Naive B cell (primary cell): Measurements from ENCODE around the gene DEAF1. TPM values are rescaled to one million over a fixed set of nuclear protein-coding genes. Genes with fewer than 3 reads are reported as not detected.
"Not testable (repeated sequence)": the region's sequence is repeated elsewhere in the genome, so short reads cannot be mapped to it uniquely, and the experiment has no call there.

Experiments used
- ATAC-seq, 2 donors: fragments of 150-1000 bp; cut with Tn5 transposase; 2 replicates each; pipeline ENCODE4 v1.10.0; 2021; ENCODE audit warnings: low read depth in 2 of 2, mild to moderate bottlenecking in 2 of 2, moderate library complexity in 2 of 2
- DNase-seq: peaks from one replicate; pipeline ENCODE4 v3.0.0; 2022
- H3K27ac Mint-ChIP-seq, 6 donors: one replicate each; pipeline ENCODE4 v1.8.0; 2020 to 2022; ENCODE audit warnings: mild to moderate bottlenecking in 6 of 6, mixed read lengths in 6 of 6, moderate library complexity in 5 of 6, inconsistent platforms in 2 of 6
- H3K27me3 Mint-ChIP-seq, 3 donors: one replicate each; pipeline ENCODE4 v1.8.0; 2021 to 2022; ENCODE audit warnings: mixed read lengths in 3 of 3, mild to moderate bottlenecking in 1 of 3
- H3K36me3 Mint-ChIP-seq, 2 donors: one replicate each; pipeline ENCODE4 v1.8.0; 2020 to 2022; ENCODE audit warnings: mixed read lengths in 2 of 2, inconsistent platforms in 1 of 2, mild to moderate bottlenecking in 1 of 2
- H3K4me1 Mint-ChIP-seq, 3 donors: one replicate each; pipeline ENCODE4 v1.8.0; 2020 to 2022; ENCODE audit warnings: mixed read lengths in 3 of 3, inconsistent platforms in 1 of 3, mild to moderate bottlenecking in 1 of 3, moderate library complexity in 1 of 3
- H3K4me3 Mint-ChIP-seq, 8 donors: one replicate each; pipeline ENCODE4 v1.8.0; 2020 to 2022; ENCODE audit warnings: mild to moderate bottlenecking in 8 of 8, mixed read lengths in 8 of 8, moderate library complexity in 8 of 8, inconsistent platforms in 2 of 8
- H3K9me3 Mint-ChIP-seq, 7 donors: one replicate each; pipeline ENCODE4 v1.8.0; 2020 to 2022; ENCODE audit warnings: mixed read lengths in 7 of 7, mild to moderate bottlenecking in 5 of 7, inconsistent platforms in 2 of 7, moderate library complexity in 1 of 7
- polyA plus RNA-seq, 6 donors: library from polyadenylated mRNA; unstranded; fragments of 300-500 nt; fragmentation: Illumina TruSeq; gene quantifications; one replicate each; pipeline ENCODE4 v1.2.3, GENCODE V29; 2021; ENCODE audit warnings: low read depth in 6 of 6

DEAF1 gene
- polyA plus RNA-seq, 6 donors from 2014 or later = 16.7 to 39.8 (median 24.7) TPM

DNA sequence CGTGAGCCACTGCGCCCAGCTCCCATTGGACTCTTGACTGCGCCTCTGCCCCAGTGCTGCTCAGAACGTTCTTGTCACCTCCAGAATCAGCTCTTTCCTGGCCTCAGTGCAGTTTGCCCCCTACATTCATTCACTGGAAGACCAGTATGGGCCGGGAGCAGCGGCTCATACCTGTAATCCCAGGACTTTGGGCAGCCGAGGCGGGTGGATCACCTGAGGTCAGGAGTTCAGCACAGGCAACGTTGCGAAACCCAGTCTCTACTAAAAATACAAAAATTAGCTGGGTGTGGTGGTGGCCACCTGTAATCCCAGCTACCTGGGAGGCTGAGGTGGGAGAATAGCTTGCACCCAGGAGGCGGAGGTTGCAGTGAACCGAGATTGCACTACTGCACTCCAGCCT lies 40.6 kb downstream of the DEAF1 start:
- H3K27me3 Mint-ChIP-seq, H3K36me3 Mint-ChIP-seq, H3K4me1 Mint-ChIP-seq, ATAC-seq, H3K9me3 Mint-ChIP-seq, DNase-seq, H3K4me3 Mint-ChIP-seq, H3K27ac Mint-ChIP-seq: not testable (repeated sequence)

GRCh38 chr11:653837-654236 lies 41.2 kb downstream of the DEAF1 start:
- Mint-ChIP-seq H3K4me1 (no peaks in the 10 kb centered on the region), H3K9me3 (no peaks in the 10 kb centered on the region), H3K4me3 (no peak overlapping the region), H3K27ac (no peak overlapping the region), H3K36me3 (no peaks in the 10 kb centered on the region), H3K27me3 (no peaks in the 10 kb centered on the region)
- DNase-seq = no peak
- ATAC-seq = no peak

DNA sequence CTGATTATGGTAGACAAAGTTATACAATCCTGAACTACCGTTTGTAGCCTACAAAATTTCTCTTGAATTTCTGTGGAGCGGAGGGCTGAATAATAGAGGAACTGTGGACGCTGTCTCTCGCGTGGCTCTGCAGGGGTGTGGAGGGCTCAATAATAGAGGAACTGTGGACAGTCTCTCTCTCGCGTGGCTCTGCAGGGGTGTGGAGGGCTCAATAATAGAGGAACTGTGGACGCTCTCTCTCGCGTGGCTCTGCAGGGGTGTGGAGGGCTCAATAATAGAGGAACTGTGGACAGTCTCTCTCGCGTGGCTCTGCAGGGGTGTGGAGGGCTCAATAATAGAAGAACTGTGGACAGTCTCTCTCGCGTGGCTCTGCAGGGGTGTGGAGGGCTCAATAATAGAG lies 41.9 kb downstream of the DEAF1 start:
- H3K36me3 Mint-ChIP-seq, ATAC-seq, H3K27me3 Mint-ChIP-seq, H3K4me3 Mint-ChIP-seq, H3K4me1 Mint-ChIP-seq, H3K9me3 Mint-ChIP-seq, DNase-seq: not testable (repeated sequence)
- H3K27ac Mint-ChIP-seq = peak overlapping the region in 1 of 6 donors; percentile 16

DNA sequence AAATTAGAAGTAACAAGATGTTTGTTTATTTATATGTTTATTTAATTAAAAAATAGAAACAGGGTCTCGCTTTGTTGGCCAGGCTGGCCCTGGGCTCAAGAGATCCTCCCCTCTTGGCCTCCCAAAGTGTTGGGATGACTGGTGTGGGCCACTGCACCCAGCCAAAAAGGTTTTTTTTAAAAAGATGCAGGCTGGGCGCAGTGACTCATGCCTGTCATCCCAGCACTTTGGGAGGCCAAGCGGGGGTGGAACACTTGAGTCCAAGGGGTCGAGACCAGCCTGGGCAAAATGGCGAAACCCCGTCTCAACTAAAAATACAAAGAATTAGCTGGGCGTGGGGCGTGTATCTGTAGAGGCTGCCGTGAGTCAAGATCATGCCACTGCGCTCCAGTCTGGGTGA lies 44.5 kb downstream of the DEAF1 start:
- Mint-ChIP-seq H3K36me3 (peaks cover 0 to 3% of the 10 kb centered on the region in 2 donors), H3K4me3 (no peak overlapping the region), H3K9me3 (no peaks in the 10 kb centered on the region), H3K27ac (no peak overlapping the region), H3K27me3 (no peaks in the 10 kb centered on the region), H3K4me1 (peaks cover 0 to 9% (median 4%) of the 10 kb centered on the region in 3 donors)
- ATAC-seq = no peak
- DNase-seq = no peak

DNA sequence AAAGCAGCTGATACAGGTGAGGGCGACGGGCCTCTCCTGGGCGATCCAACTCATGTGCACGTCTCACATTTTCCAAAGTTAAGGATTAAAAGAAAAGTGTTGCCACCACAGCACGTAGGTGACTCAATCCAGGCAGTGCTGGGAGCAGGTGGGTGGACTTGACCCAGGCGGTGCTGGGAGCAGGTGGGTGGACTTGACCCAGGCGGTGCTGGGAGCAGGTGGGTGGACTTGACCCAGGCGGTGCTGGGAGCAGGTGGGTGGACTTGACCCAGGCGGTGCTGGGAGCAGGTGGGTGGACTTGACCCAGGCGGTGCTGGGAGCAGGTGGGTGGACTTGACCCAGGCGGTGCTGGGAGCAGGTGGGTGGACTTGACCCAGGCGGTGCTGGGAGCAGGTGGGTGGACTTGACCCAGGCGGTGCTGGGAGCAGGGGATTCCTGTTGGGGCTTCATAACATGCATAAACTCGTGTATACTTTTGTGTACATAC lies 47.3 kb downstream of the DEAF1 start:
- not testable (repeated sequence) for H3K27me3 Mint-ChIP-seq, H3K27ac Mint-ChIP-seq, ATAC-seq, H3K36me3 Mint-ChIP-seq, H3K9me3 Mint-ChIP-seq, H3K4me1 Mint-ChIP-seq, DNase-seq
- peak overlapping the region in 1 of 8 donors; percentile 20 for H3K4me3 Mint-ChIP-seq

DNA sequence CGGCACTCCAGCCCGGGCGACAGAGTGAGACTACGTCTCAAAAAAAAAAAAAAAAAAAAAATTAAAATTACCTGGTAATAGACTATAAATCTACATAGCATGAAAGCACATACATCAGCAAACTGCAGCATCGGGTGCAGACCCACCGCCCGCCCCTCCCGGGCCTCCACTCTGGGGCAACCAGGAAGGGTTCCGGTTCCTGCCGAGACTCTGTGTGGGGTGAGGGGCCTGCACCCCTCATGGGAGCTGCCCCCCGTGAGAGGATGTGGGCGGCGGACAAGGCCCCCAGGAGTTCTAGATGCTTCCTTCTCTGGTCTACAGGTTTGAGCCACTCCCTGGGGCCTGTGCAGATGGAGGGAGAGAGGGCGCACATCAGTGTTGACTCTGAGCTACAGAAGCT lies 48.8 kb downstream of the DEAF1 start:
- peaks cover 0 to 3% of the 10 kb centered on the region in 2 donors for H3K36me3 Mint-ChIP-seq
- ATAC-seq (no peak), DNase-seq (no peak)
- H3K4me1 Mint-ChIP-seq = peaks cover 0 to 10% (median 8%) of the 10 kb centered on the region in 3 donors
- no peaks in the 10 kb centered on the region for H3K27me3 Mint-ChIP-seq
- peak overlapping the region in 1 of 8 donors; percentile 16 for H3K4me3 Mint-ChIP-seq
- H3K27ac Mint-ChIP-seq = peak overlapping the region in 1 of 6 donors; percentile 30
- H3K9me3 Mint-ChIP-seq = no peaks in the 10 kb centered on the region

DNA sequence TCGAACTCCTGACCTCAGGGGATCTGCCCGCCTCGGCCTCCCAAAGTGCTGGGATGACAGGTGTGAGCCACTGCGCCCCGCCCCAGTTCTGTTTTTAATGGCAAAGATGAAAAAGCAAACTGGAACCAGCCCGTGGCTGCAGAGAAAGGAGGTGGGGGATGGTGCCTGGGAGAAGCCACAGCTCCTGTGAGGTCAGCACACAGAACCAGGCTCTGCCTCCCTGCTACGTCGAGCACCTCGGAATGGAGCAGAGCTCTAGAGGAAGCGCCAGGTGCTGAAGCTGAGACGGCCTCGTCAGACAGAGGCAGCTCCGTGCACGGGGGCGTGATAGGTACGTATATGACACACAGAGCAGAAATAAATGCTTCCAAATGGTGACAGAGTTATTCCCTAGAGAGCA lies 49.5 kb downstream of the DEAF1 start:
- peaks cover 0 to 3% (median 3%) of the 10 kb centered on the region in 3 donors for H3K27me3 Mint-ChIP-seq
- peak overlapping the region in 2 of 6 donors; percentile 71 to 83 for H3K27ac Mint-ChIP-seq
- peaks cover 0 to 3% of the 10 kb centered on the region in 2 donors for H3K36me3 Mint-ChIP-seq
- peak overlapping the region in 1 of 8 donors; percentile 28 for H3K4me3 Mint-ChIP-seq
- H3K4me1 Mint-ChIP-seq = peaks cover 2 to 12% (median 8%) of the 10 kb centered on the region in 3 donors
- no peaks in the 10 kb centered on the region for H3K9me3 Mint-ChIP-seq
- ATAC-seq (no peak), DNase-seq (no peak)

GRCh38 chr11:643849-644738 lies 50.9 kb downstream of the DEAF1 start:
- peaks cover 4 to 8% (median 8%) of the 10 kb centered on the region in 3 donors for H3K27me3 Mint-ChIP-seq
- H3K27ac Mint-ChIP-seq = no peak overlapping the region

DNA sequence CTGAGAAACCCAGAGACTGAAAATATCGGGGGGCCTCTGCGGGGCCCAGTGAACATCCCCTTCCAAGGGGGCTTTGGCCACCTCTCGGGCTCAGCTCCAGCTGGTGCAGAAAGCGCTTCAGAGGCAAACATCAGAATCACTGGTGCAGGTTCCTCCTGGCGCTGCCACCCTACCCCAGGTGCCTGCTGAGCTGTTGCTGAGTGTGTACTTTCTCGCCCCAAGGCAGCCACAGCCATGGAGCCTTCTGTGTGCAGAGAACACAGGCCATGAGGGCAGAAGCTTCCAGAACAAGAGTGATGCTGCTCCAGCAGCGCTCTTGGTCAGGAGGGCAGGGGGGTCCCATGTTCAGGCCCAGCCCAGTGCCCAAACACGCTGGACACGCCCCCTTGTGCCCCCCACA lies 51.7 kb downstream of the DEAF1 start:
- no peak for DNase-seq
- no peak for ATAC-seq
- no peaks in the 10 kb centered on the region for H3K9me3 Mint-ChIP-seq
- H3K27ac Mint-ChIP-seq = no peak overlapping the region
- no peaks in the 10 kb centered on the region for H3K36me3 Mint-ChIP-seq
- H3K4me3 Mint-ChIP-seq = no peak overlapping the region
- peaks cover 11 to 19% (median 13%) of the 10 kb centered on the region in 3 donors for H3K4me1 Mint-ChIP-seq
- H3K27me3 Mint-ChIP-seq = peaks cover 8 to 15% (median 8%) of the 10 kb centered on the region in 3 donors

More at GRCh38 chr11:643849-644738, 50.9 kb downstream of the DEAF1 start:
- no peak overlapping the region for H3K4me3 Mint-ChIP-seq
- H3K9me3 Mint-ChIP-seq = no peaks in the 10 kb centered on the region
- H3K4me1 Mint-ChIP-seq = peaks cover 8 to 15% (median 13%) of the 10 kb centered on the region in 3 donors
- ATAC-seq (no peak), DNase-seq (no peak)
- peaks cover 0 to 3% of the 10 kb centered on the region in 2 donors for H3K36me3 Mint-ChIP-seq

GRCh38 chr11:641806-642370 lies 53.1 kb downstream of the DEAF1 start:
- H3K27ac Mint-ChIP-seq = no peak overlapping the region
- H3K4me3 Mint-ChIP-seq = no peak overlapping the region
- ATAC-seq = no peak
- DNase-seq = no peak
- H3K4me1 Mint-ChIP-seq = peaks cover 18 to 25% (median 18%) of the 10 kb centered on the region in 3 donors
- peaks cover 0 to 8% of the 10 kb centered on the region in 2 donors for H3K36me3 Mint-ChIP-seq
- no peaks in the 10 kb centered on the region for H3K9me3 Mint-ChIP-seq
- peaks cover 8 to 26% (median 18%) of the 10 kb centered on the region in 3 donors for H3K27me3 Mint-ChIP-seq

DNA sequence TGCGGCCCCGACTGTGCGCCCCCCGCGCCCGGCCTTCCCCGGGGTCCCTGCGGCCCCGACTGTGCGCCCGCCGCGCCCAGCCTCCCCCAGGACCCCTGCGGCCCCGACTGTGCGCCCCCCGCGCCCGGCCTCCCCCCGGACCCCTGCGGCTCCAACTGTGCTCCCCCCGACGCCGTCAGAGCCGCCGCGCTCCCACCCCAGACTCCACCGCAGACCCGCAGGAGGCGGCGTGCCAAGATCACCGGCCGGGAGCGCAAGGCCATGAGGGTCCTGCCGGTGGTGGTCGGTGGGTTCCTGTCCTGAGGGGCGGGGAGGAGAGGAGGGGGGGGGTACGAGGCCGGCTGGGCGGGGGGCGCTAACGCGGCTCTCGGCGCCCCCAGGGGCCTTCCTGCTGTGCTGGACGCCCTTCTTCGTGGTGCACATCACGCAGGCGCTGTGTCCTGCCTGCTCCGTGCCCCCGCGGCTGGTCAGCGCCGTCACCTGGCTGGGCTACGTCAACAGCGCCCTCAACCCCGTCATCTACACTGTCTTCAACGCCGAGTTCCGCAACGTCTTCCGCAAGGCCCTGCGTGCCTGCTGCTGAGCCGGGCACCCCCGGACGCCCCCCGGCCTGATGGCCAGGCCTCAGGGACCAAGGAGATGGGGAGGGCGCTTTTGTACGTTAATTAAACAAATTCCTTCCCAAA lies 54.9 kb downstream of the DEAF1 start:
- no peaks in the 10 kb centered on the region for H3K9me3 Mint-ChIP-seq
- H3K27me3 Mint-ChIP-seq = peaks cover 8 to 39% (median 29%) of the 10 kb centered on the region in 3 donors
- ATAC-seq = peak; percentile 66
- H3K27ac Mint-ChIP-seq = peak overlapping the region in 3 of 6 donors; percentile 76 to 82 (median 76)
- peaks cover 15 to 18% (median 15%) of the 10 kb centered on the region in 3 donors for H3K4me1 Mint-ChIP-seq
- DNase-seq = peak; percentile 29
- peak overlapping the region; percentile 69 to 86 (median 75) for H3K4me3 Mint-ChIP-seq
- H3K36me3 Mint-ChIP-seq = peaks cover 0 to 8% of the 10 kb centered on the region in 2 donors

GRCh38 chr11:639332-639955 lies 55.6 kb downstream of the DEAF1 start:
- Mint-ChIP-seq H3K27me3 (peaks cover 8 to 39% (median 29%) of the 10 kb centered on the region in 3 donors), H3K4me1 (peaks cover 15 to 18% (median 15%) of the 10 kb centered on the region in 3 donors), H3K27ac (no peak overlapping the region), H3K4me3 (peak overlapping the region in 5 of 8 donors; percentile 19 to 80 (median 35)), H3K36me3 (peaks cover 0 to 8% of the 10 kb centered on the region in 2 donors), H3K9me3 (no peaks in the 10 kb centered on the region)
- DNase-seq = no peak
- peak; percentile 14 to 18 for ATAC-seq
